ENCODE data around the gene D2HGDH. TPM values are rescaled to one million over a fixed set of nuclear protein-coding genes. Genes with fewer than 3 reads are reported as not detected.

The D2HGDH gene
- total and polyA plus RNA-seq, 9 of the 15 experiments (the other 6 are each of a cell fraction or from before 2014, with no cell fraction given), result 0.39 to 30.8 (median 10.3) TPM

- H3K27ac ChIP-seq (ENCODE audit: extremely low read depth, low read depth, low read length), result no peak overlapping the region
- ATAC-seq (no peak), FAIRE-seq (no peak), DNase-seq (ENCODE audit: extremely low read depth in 1 of 4, low spot score in 3 of 4) (no peak)
- ChIA-PET CTCF (ENCODE audit: low intra/inter-chr PET ratio) (no interaction called here), POLR2A (interaction anchor here (1.2 to 1.3 kb wide), 2 partner anchors 9 to 14 kb away, joined by 3 to 4 read pairs; no protein-coding TSS in a partner anchor)
- no peak overlapping the region for H3K4me3 ChIP-seq
- H4K20me1 ChIP-seq (replicated peaks; ENCODE audit: control insufficient read depth, insufficient read depth, low read length), result no peaks in the 10 kb centered on the region
- in situ Hi-C loops (cut with MboI), result no loop called here
- H3K9me3 ChIP-seq (replicated peaks; ENCODE audit: control insufficient read depth, insufficient read depth, low read depth, low read length), result peaks cover 2% of the 10 kb centered on the region; the same call in 1 of the 2 replicates
- H3K9ac ChIP-seq (ENCODE audit: insufficient read depth in 1 of 2, low read depth in 2 of 2, low read length in 2 of 2), result no peak overlapping the region
- H3K9me1 ChIP-seq (ENCODE audit: control insufficient read depth, insufficient read depth, low read length), result no peaks in the 10 kb centered on the region
- H3K36me3 ChIP-seq (ENCODE audit: control insufficient read depth, insufficient read depth, low read length), result peaks cover 45% of the 10 kb centered on the region; the same call in 2 of the 3 replicates
- TF ChIP-seq ASH1L (IDR thresholded peaks at IDR 0.05; ENCODE audit: borderline replicate concordance, low read depth, partially characterized antibody), result no peak
- TF ChIP-seq SAP30 (IDR thresholded peaks at IDR 0.05; ENCODE audit: borderline replicate concordance, insufficient read depth, low read depth, low read length, poor library complexity, severe bottlenecking), result no peak
- no peak for TF ChIP-seq ZNF324 (CRISPR knock-in tag; IDR thresholded peaks at IDR 0.05)
- TF ChIP-seq, protein P1, sequence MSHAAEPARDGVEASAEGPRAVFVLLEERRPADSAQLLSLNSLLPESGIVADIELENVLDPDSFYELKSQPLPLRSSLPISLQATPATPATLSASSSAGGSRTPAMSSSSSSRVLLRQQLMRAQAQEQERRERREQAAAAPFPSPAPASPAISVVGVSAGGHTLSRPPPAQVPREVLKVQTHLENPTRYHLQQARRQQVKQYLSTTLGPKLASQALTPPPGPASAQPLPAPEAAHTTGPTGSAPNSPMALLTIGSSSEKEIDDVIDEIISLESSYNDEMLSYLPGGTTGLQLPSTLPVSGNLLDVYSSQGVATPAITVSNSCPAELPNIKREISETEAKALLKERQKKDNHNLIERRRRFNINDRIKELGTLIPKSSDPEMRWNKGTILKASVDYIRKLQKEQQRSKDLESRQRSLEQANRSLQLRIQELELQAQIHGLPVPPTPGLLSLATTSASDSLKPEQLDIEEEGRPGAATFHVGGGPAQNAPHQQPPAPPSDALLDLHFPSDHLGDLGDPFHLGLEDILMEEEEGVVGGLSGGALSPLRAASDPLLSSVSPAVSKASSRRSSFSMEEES (CRISPR knock-in tag; IDR thresholded peaks at IDR 0.05), result no peak
- no peak for TF ChIP-seq MED1 (CRISPR knock-in tag; IDR thresholded peaks at IDR 0.05; ENCODE audit: borderline replicate concordance)
- TF ChIP-seq BRF2 (IDR thresholded peaks at IDR 0.05; ENCODE audit: borderline replicate concordance, insufficient read depth, insufficient read length), result no peak
- no peak for TF ChIP-seq ETV6 (IDR thresholded peaks at IDR 0.05; ENCODE audit: borderline replicate concordance in 1 of 2, low read depth in 2 of 2, low read length in 1 of 2)
- TF ChIP-seq ETV6 (CRISPR knock-in tag; IDR thresholded peaks at IDR 0.05; ENCODE audit: borderline replicate concordance), result no peak
- TF ChIP-seq GTF2A2 (tag; IDR thresholded peaks at IDR 0.05), result no peak
- TF ChIP-seq NEUROD1 (IDR thresholded peaks at IDR 0.05; ENCODE audit: borderline replicate concordance, low read depth, low read length, partially characterized antibody), result no peak
- TF ChIP-seq ZNF436 (CRISPR knock-in tag; IDR thresholded peaks at IDR 0.05), result no peak
- TF ChIP-seq SIX5 (IDR thresholded peaks at IDR 0.05; ENCODE audit: borderline replicate concordance in 1 of 2, insufficient read depth in 1 of 2, low read depth in 1 of 2, low read length in 2 of 2), result no peak
- TF ChIP-seq POLR2G (IDR thresholded peaks at IDR 0.05; ENCODE audit: low read depth, low read length), result no peak
- TF ChIP-seq KAT2B (IDR thresholded peaks at IDR 0.05; ENCODE audit: low read depth, low read length), result no peak
- no peak for TF ChIP-seq HMGN3 (IDR thresholded peaks at IDR 0.05; ENCODE audit: borderline replicate concordance, extremely low read depth, insufficient read length, low read depth, low read length)
- TF ChIP-seq ZNF232 (CRISPR knock-in tag; IDR thresholded peaks at IDR 0.05), result no peak
- H3K27me3 ChIP-seq (ENCODE audit: control insufficient read depth in 2 of 2, insufficient read depth in 2 of 2, low read length in 2 of 2), result no peaks in the 10 kb centered on the region
- no peaks in the 10 kb centered on the region; a peak in 1 of 5 replicates for H3K4me1 ChIP-seq (replicated peaks in 1 of 2; ENCODE audit: control insufficient read depth in 2 of 2, insufficient read depth in 2 of 2, low read length in 2 of 2)
- no TSS peak for BruUV-seq (replicated peaks)
- intact Hi-C loops (cut with micrococcal nuclease), result no loop called here
- H3K79me2 ChIP-seq (ENCODE audit: control insufficient read depth, insufficient read depth, low read length), result no peaks in the 10 kb centered on the region
- WGBS (ENCODE audit: insufficient coverage, low coverage, missing lambda C conversion rate), result 82% methylated on average over 14 of the region's 22 CpGs
- H2AFZ ChIP-seq (ENCODE audit: low read depth, low read length), result no peak overlapping the region
- H3K4me2 ChIP-seq (ENCODE audit: insufficient read depth, low read length), result no peak overlapping the region
Measured at GRCh38 chr2:241750076-241750840, 15.8 kb downstream of the D2HGDH start.
